Neural progenitor cell (in vitro differentiated cells): ENCODE results near the gene PATE2. TPM values are rescaled to one million over a fixed set of nuclear protein-coding genes. Genes with fewer than 3 reads are reported as not detected.

ENCODE experiments used
- DNase-seq: peaks from one replicate; pipeline ENCODE4 v3.0.0-alpha.2; 2016; ENCODE audit warnings: low spot score
- H2AFZ ChIP-seq: fragments of 200-600 bp; sonication (generic); replicated peaks from 2 replicates; pipeline ENCODE4 v1.6.1; 2016; ENCODE audit warnings: antibody characterized with exemption
- H3F3A ChIP-seq: fragments of 200-600 bp; sonication (generic); 2 replicates; pipeline ENCODE4 v1.6.1; 2016; ENCODE audit warnings: antibody characterized with exemption, low read depth
- H3K27ac ChIP-seq: fragments of 200-600 bp; sonication (generic); 2 replicates; pipeline ENCODE4 v1.5.1; 2016; ENCODE audit warnings: mild to moderate bottlenecking
- H3K27me3 ChIP-seq: fragments of 200-600 bp; sonication (generic); 2 replicates; pipeline ENCODE4 v1.6.1; 2016; ENCODE audit warnings: mild to moderate bottlenecking, moderate library complexity
- H3K36me3 ChIP-seq: fragments of 200-600 bp; sonication (generic); 2 replicates; pipeline ENCODE4 v1.5.1; 2016
- H3K4me1 ChIP-seq: fragments of 200-600 bp; sonication (generic); 2 replicates; pipeline ENCODE4 v1.6.1; 2016; ENCODE audit warnings: mixed run types
- H3K4me2 ChIP-seq: fragments of 200-600 bp; sonication (generic); 2 replicates; pipeline ENCODE4 v1.6.1; 2016
- H3K4me3 ChIP-seq: fragments of 200-600 bp; sonication (generic); 2 replicates; pipeline ENCODE4 v1.5.1; 2016
- H3K79me2 ChIP-seq: fragments of 200-600 bp; sonication (generic); 2 replicates; pipeline ENCODE4 v1.6.1; 2016; ENCODE audit warnings: low read depth
- H3K9ac ChIP-seq: fragments of 200-600 bp; sonication (generic); 2 replicates; pipeline ENCODE4 v1.6.1; 2016
- H3K9me3 ChIP-seq: fragments of 200-600 bp; sonication (generic); 2 replicates; pipeline ENCODE4 v1.5.1; 2016; ENCODE audit warnings: low read depth
- H4K20me1 ChIP-seq: fragments of 200-600 bp; sonication (generic); 2 replicates; pipeline ENCODE4 v1.6.1; 2016; ENCODE audit warnings: low read depth
- H3K27ac Mint-ChIP-seq: 3 replicates; pipeline ENCODE4 v1.8.0; 2021; ENCODE audit warnings: mixed read lengths
- H3K27me3 Mint-ChIP-seq: 2 replicates; pipeline ENCODE4 v1.8.0; 2022; ENCODE audit warnings: low read depth, mild to moderate bottlenecking, inconsistent platforms, moderate library complexity, mixed read lengths; ENCODE audit not compliant: insufficient read depth
- H3K36me3 Mint-ChIP-seq: 3 replicates; pipeline ENCODE4 v1.8.0; 2021; ENCODE audit warnings: mixed read lengths
- H3K4me1 Mint-ChIP-seq: 3 replicates; pipeline ENCODE4 v1.8.0; 2021; ENCODE audit warnings: mixed read lengths
- H3K4me3 Mint-ChIP-seq: 3 replicates; pipeline ENCODE4 v1.8.0; 2021; ENCODE audit warnings: mild to moderate bottlenecking, moderate library complexity, mixed read lengths
- H3K9me3 Mint-ChIP-seq: 3 replicates; pipeline ENCODE4 v1.8.0; 2020; ENCODE audit warnings: mixed read lengths
- EZH2 ChIP-seq: fragments of 200-600 bp; sonication (generic); IDR thresholded peaks from 2 replicates; pipeline ENCODE4 v1.6.1; 2017; ENCODE audit warnings: antibody characterized with exemption, mild to moderate bottlenecking, moderate library complexity
- EZH2phosphoT487 ChIP-seq: fragments of 200-600 bp; sonication (generic); IDR thresholded peaks from 2 replicates; pipeline ENCODE4 v1.6.1; 2017; ENCODE audit warnings: antibody characterized with exemption
- total RNA-seq: library from RNA; depleted of rRNA; stranded (reverse); fragments of >200 nt; gene quantifications from 2 replicates; pipeline ENCODE4 v1.2.3, GENCODE V29; 2015; ENCODE audit warnings: low replicate concordance
- TF ChIP-seq, protein P1 (sequence below): fragments of 200-600 bp; sonication (generic); IDR thresholded peaks from 2 replicates; pipeline ENCODE4 v1.5.1; 2017; ENCODE audit warnings: antibody characterized with exemption, mild to moderate bottlenecking

PATE2 gene
- total RNA-seq, 1 donor from 2014 or later = 0.24 TPM

DNA sequence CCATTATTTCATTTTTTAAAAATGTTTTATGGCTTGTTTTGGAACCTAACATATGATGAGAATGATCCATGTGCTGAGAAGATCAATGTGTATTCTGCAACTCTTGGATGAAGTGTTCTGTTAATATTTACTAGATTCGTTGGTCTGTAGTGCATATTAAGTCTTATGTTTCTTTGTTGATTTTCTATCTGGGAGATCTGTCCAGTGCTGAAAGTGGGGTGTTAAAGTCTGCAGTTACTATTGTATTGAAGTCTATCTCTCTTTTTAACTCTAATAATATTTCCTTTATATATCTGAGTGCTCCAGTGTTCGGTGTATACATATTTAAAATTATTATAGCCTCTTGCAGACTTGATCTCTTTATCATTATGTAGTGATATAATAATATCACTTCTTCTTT, 21.2 kb upstream of the PATE2 start:
- Histone ChIP-seq H3K27ac (no peak overlapping the region), H3K79me2 (no peaks in the 10 kb centered on the region), H4K20me1 (no peaks in the 10 kb centered on the region), H3F3A (no peaks in the 10 kb centered on the region), H3K36me3 (no peaks in the 10 kb centered on the region), H2AFZ (no peak overlapping the region), H3K9ac (no peak overlapping the region), H3K9me3 (peaks cover 23% of the 10 kb centered on the region), H3K27me3 (no peaks in the 10 kb centered on the region), H3K4me3 (no peak overlapping the region), H3K4me2 (no peak overlapping the region), H3K4me1 (no peaks in the 10 kb centered on the region)
- Mint-ChIP-seq H3K36me3 (no peaks in the 10 kb centered on the region), H3K27ac (no peak overlapping the region), H3K9me3 (peaks cover 25% of the 10 kb centered on the region), H3K4me1 (no peaks in the 10 kb centered on the region), H3K27me3 (no peaks in the 10 kb centered on the region), H3K4me3 (no peak overlapping the region)
- TF ChIP-seq EZH2phosphoT487 (no peak), EZH2 (no peak)
- TF ChIP-seq, protein P1, sequence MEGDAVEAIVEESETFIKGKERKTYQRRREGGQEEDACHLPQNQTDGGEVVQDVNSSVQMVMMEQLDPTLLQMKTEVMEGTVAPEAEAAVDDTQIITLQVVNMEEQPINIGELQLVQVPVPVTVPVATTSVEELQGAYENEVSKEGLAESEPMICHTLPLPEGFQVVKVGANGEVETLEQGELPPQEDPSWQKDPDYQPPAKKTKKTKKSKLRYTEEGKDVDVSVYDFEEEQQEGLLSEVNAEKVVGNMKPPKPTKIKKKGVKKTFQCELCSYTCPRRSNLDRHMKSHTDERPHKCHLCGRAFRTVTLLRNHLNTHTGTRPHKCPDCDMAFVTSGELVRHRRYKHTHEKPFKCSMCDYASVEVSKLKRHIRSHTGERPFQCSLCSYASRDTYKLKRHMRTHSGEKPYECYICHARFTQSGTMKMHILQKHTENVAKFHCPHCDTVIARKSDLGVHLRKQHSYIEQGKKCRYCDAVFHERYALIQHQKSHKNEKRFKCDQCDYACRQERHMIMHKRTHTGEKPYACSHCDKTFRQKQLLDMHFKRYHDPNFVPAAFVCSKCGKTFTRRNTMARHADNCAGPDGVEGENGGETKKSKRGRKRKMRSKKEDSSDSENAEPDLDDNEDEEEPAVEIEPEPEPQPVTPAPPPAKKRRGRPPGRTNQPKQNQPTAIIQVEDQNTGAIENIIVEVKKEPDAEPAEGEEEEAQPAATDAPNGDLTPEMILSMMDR = no peak
- no peak for DNase-seq

GRCh38 chr11:125797641-125798040, 19.0 kb upstream of the PATE2 start:
- Mint-ChIP-seq H3K36me3 (no peaks in the 10 kb centered on the region), H3K9me3 (peaks cover 28% of the 10 kb centered on the region), H3K27me3 (no peaks in the 10 kb centered on the region), H3K27ac (no peak overlapping the region), H3K4me3 (no peak overlapping the region), H3K4me1 (no peaks in the 10 kb centered on the region)
- Histone ChIP-seq H3K27ac (no peak overlapping the region), H3K4me2 (no peak overlapping the region), H4K20me1 (no peaks in the 10 kb centered on the region), H2AFZ (no peak overlapping the region), H3K36me3 (no peaks in the 10 kb centered on the region), H3K4me3 (no peak overlapping the region), H3K9me3 (peaks cover 24% of the 10 kb centered on the region), H3K9ac (no peak overlapping the region), H3K4me1 (no peaks in the 10 kb centered on the region), H3K27me3 (no peaks in the 10 kb centered on the region), H3K79me2 (no peaks in the 10 kb centered on the region), H3F3A (no peaks in the 10 kb centered on the region)
- no peak for DNase-seq
- TF ChIP-seq EZH2phosphoT487 (no peak), EZH2 (no peak)
- TF ChIP-seq, protein P1 = no peak

- Mint-ChIP-seq H3K36me3 (no peaks in the 10 kb centered on the region), H3K9me3 (peaks cover 10% of the 10 kb centered on the region), H3K4me1 (no peaks in the 10 kb centered on the region), H3K27me3 (peaks cover 5% of the 10 kb centered on the region), H3K27ac (no peak overlapping the region), H3K4me3 (no peak overlapping the region)
- no peak overlapping the region for H3K9ac ChIP-seq
- no peak overlapping the region for H3K27ac ChIP-seq
- H3K4me2 ChIP-seq = no peak overlapping the region
- no peaks in the 10 kb centered on the region for H3F3A ChIP-seq
- no peak overlapping the region for H3K4me3 ChIP-seq
- no peak for DNase-seq
- no peaks in the 10 kb centered on the region for H3K4me1 ChIP-seq
- no peaks in the 10 kb centered on the region for H3K36me3 ChIP-seq
- TF ChIP-seq EZH2phosphoT487 (no peak), EZH2 (no peak)
- TF ChIP-seq, protein P1 = no peak
- peaks cover 5% of the 10 kb centered on the region for H3K9me3 ChIP-seq
- no peaks in the 10 kb centered on the region for H3K27me3 ChIP-seq
- H3K79me2 ChIP-seq = no peaks in the 10 kb centered on the region
- H4K20me1 ChIP-seq = no peaks in the 10 kb centered on the region
- no peak overlapping the region for H2AFZ ChIP-seq
These were observed 12.2 kb upstream of the PATE2 start for GRCh38 chr11:125790825-125791224.

DNA sequence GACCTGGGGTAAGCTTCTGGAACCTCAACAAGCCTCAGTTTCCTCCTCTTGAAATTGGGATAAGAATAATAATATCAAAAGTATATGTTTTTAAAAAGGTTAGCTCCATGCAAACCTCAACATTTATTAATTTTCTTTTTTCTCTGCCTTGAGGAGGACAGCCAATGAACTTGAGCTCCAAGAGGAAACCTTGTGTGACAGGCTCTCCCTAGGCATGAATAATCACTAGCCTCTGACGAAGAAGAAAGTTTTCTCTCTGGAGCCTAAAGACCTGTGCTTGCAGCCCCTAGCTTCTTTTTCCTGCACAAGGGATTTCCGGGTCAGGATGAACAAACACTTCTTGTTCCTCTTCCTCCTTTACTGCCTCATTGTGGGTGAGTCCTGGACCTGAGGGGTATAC, 9.2 kb upstream of the PATE2 start, which contains the start of gene PATE3:
TSS of gene PATE3 (plus strand) at position 301 of the 400 bp plus-strand sequence. CDS start at position 326, 25 bp downstream.
- no peaks in the 10 kb centered on the region for H4K20me1 ChIP-seq
- H3F3A ChIP-seq = no peaks in the 10 kb centered on the region
- H3K9ac ChIP-seq = no peak within 1 kb of the TSS
- Mint-ChIP-seq H3K4me3 (no peak within 1 kb of the TSS), H3K27me3 (peaks cover 5% of the 10 kb centered on the region), H3K9me3 (no peaks in the 10 kb centered on the region), H3K27ac (no peak within 1 kb of the TSS), H3K36me3 (no peaks in the 10 kb centered on the region), H3K4me1 (no peaks in the 10 kb centered on the region)
- H3K27me3 ChIP-seq = no peaks in the 10 kb centered on the region
- no peak within 1 kb of the TSS for H2AFZ ChIP-seq
- no peak within 1 kb of the TSS for H3K4me2 ChIP-seq
- H3K4me3 ChIP-seq = no peak within 1 kb of the TSS
- H3K79me2 ChIP-seq = no peaks in the 10 kb centered on the region
- H3K4me1 ChIP-seq = no peaks in the 10 kb centered on the region
- TF ChIP-seq, protein P1 = no peak
- TF ChIP-seq EZH2 (no peak), EZH2phosphoT487 (no peak)
- H3K36me3 ChIP-seq = no peaks in the 10 kb centered on the region
- DNase-seq = no peak
- H3K27ac ChIP-seq = no peak within 1 kb of the TSS
- H3K9me3 ChIP-seq = no peaks in the 10 kb centered on the region
